ENCODE measurements around the gene PTPRT. TPM values are rescaled to one million over a fixed set of nuclear protein-coding genes. Genes with fewer than 3 reads are reported as not detected.
"Not testable (repeated sequence)": the region's sequence is repeated elsewhere in the genome, so short reads cannot be mapped to it uniquely, and the experiment has no call there.

The PTPRT gene
- total RNA-seq, 1 experiment from 2014 or later: not detected

DNA sequence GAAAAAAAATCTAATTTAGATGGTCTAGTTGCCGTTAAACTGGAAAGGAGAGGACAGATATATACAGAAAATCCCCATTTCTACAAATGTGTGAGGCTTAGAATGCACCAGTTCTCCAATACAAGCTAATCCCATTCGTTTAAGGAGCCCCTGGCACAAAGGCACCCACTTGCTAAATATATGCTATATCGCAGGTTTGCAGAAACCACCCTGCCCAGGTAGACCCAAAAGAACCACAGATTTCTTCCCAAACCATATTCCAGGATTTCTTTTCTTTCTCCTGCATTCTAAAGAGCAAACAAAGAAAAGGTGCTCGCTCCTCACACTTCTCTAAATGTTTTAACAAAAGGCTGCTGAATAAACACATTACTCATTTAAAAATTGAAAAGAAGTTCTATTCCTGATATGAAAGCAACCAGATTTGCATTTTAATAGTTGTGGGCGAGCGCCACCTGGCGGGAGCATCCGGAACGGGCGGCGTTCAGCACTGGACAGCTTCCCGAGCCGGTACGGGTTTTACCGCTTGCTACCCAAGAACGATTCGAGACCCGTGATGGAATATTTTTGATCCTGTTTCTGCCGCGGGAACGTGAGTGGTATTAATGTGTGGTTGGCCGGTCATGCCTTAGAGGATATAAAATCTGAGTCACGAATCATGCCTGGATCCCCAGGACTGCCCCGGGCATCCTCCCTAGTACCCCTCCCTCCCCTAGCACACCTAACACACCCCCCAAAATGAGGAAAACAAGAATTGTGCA, 2.1 kb downstream of the PTPRT start:
- peak; percentile 47 for DNase-seq (ENCODE audit: low spot score)

DNA sequence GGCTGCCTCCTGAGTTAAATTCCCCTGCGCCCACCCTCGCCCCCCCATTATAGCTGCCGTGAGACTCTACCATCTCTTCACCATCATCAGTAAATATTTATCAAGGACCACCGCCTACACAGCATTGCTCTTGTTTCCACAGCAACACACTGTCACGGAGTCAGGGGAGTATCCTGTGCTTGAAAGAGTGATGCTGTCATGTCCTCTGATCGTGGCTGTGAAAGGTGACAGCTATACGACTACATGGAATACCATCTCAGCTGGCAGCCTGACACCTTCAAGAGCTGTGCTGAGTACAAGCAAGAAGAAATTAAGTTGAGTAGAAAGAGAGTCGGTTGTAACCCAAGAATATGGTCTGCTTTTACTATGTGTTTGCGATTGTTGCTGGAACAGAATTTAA, 3.4 kb downstream of the PTPRT start:
- DNase-seq (ENCODE audit: low spot score): no peak

GRCh38 chr20:43185901-43186300, 3.8 kb downstream of the PTPRT start:
- no peak for DNase-seq (ENCODE audit: low spot score)

DNA sequence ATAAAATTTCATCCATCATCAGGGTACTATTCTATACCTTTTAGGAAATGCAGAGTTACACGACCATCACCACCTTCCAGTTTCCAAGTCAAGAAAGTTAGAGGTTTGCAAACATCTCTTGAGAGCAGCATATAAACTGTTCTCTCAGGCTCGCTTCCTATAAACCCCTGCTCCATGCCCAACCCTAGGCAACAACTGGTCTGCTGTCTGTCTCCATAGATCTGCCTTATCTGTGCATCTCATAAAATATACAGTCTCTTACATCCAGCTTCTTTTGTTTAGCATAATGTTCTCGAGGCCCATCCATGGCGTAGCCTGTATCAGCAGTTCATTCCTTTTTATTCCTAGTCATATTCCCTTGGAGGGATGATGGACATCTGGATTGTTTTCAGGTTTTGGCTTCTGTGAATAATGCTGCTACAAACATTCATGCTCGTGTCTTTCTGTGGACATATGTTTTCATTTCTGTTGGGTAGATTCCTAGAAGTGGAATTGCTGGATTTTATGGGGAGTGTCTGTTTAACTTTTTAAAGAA, 6.1 kb downstream of the PTPRT start:
- no peak for DNase-seq (ENCODE audit: low spot score)

- DNase-seq (ENCODE audit: low spot score): no peak
These were observed 11.6 kb downstream of the PTPRT start for GRCh38 chr20:43178080-43178479.

DNA sequence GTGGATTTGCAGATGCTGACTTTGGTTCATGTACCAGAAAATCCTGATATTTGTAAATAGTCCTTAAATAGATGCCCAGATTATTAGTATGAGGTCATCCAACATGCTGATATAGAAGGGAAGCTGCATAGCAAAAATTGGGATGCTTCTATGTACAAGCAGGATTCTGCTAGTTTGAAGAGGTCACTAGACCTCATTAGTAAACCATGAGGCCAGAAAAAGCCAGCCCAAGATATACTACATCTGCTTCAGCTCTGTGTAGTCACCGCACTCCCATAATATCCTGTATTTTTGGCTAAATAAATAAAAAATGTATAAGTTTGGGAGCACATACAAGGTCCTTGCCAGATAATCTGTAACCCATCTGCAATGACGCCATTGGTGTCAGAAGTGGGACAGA, 13.0 kb downstream of the PTPRT start:
- no peak for DNase-seq (ENCODE audit: low spot score)

- DNase-seq (ENCODE audit: low spot score): no peak
These were observed 17.8 kb downstream of the PTPRT start for GRCh38 chr20:43171930-43172329.

DNA sequence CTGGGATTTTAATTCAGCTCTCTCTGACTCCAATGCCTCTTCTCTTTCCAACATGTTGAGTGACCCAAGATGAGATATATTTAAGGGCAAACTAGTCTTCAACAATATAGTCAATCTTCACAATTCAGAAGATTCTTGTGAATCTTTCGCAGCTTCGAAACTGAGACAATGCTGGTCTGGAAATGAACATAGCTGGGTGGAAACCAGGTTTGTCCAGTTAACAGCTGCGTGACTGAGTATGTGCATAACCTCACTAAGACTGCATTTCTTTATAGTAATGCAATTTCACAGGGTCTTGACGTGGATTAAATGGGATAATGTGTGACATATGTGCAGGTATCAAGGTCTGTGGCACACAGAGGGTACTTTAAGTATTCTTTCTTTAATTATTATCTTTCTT, 18.9 kb downstream of the PTPRT start:
- DNase-seq (ENCODE audit: low spot score): no peak

GRCh38 chr20:43167615-43168014, 22.1 kb downstream of the PTPRT start:
- DNase-seq (ENCODE audit: low spot score): no peak

GRCh38 chr20:43167021-43167420, 22.7 kb downstream of the PTPRT start:
- no peak for DNase-seq (ENCODE audit: low spot score)

DNA sequence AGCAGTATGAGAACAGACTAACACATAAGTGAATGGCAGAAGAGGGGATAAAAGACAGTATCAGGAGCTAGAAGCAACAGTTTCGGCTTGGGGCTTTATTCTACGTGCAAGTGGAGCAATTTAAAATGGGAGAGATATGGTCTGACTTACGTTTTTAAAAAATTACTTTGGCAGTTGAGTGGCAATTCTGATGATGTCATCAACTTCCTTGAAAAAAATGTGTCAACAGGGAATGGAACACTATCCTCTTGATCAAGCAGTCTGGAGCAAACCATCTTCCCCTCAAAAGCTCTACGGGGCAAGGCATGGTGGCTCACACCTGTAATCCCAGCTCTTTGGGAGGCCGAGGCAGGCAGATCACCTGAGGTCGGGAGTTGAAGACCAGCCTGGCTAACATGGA, 24.1 kb downstream of the PTPRT start:
- DNase-seq (ENCODE audit: low spot score): no peak

DNA sequence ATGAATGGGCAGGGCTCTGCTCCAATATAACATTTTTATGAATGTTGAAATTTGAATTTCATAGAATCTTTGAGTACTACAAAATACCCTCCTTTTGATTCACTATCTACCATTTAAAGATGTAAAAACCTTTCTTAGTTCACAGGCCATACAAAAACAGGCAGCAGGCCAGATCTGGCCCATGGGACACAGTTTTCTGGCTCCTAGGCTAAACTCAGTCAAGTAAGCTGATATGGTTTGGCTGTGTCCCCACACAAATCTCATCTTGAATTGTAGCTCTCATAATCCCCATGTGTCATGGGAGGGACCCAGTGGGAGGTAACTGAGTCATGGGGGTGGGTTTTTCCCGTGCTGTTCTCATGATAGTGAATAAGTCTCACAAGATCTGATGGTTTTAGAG, 25.0 kb downstream of the PTPRT start:
- not testable (repeated sequence) for DNase-seq (ENCODE audit: low spot score)

GRCh38 chr20:43161716-43162115, 28.0 kb downstream of the PTPRT start:
- no peak for DNase-seq (ENCODE audit: low spot score)

DNA sequence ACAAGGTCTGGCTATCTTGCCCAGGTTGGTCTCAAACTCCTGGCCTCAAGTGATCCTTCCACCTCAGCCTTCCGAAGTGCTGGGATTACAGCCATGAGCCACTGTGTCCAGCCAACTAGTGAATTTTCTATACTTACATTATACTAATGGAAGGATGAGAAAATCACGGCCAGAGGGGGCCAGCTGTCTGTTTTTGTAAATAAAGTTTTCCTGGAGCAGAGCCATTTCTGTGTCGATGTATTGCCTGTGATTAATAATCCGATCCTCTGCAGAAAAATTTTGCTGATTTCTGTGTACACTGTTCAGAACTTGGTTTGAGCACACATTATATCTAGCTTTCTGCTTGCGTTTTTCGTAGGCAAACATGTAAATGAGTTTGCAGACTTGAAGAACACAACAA, 28.8 kb downstream of the PTPRT start:
- DNase-seq (ENCODE audit: low spot score): no peak

- no peak for DNase-seq (ENCODE audit: low spot score)
These were observed 29.7 kb downstream of the PTPRT start for GRCh38 chr20:43159994-43160393.

DNA sequence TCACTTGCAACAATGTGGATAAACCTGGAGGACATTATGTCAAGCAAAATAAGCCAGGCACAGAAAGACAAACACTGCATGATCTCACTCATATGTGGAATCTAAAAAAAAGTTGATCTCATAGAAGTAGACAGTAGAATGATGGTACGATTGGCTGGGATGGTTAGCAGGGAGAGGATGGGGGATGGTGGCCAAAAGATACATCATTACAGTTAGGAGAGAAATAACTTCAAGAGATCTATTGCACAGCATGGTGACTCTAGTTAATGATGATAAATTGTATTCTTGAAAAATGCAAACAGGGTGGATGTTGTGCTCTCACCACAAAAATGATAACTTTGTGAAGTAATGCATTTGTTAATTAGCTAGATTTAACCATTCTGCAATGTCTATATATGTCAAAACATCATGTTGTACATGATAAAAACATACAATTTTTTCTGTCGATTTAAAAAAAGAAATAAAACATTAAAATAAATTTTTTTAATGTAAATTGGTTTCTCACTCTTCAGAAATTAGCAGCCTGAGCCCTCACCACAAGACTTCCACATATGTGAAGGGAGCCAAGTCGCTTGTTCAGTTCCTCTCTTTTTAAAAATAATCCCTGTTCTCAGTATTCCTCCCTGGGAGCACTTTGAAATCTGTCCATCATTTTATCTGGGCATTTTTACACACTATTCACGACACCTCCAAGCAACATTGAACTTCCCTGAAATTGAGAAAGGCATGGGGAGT, 34.2 kb downstream of the PTPRT start:
- DNase-seq (ENCODE audit: low spot score): no peak

DNA sequence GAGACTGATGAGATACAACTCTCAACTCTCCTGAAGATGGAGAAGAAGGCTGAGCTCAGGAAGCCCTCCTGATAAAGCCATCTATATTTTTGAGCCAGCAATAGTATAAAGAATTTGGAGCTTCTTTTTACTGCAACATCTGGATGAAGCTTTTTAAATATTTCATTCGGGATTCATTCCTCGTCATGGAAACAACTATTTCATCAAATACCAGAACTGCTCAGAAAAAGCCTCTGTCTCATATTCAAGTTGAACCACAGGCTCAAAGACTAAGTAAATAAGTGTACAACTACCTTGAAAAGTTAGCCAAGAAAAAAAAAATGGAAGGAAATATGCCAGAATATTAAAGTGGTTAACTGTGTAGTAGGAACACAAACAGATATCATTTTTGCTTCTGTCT, 37.8 kb downstream of the PTPRT start:
- no peak for DNase-seq (ENCODE audit: low spot score)

DNA sequence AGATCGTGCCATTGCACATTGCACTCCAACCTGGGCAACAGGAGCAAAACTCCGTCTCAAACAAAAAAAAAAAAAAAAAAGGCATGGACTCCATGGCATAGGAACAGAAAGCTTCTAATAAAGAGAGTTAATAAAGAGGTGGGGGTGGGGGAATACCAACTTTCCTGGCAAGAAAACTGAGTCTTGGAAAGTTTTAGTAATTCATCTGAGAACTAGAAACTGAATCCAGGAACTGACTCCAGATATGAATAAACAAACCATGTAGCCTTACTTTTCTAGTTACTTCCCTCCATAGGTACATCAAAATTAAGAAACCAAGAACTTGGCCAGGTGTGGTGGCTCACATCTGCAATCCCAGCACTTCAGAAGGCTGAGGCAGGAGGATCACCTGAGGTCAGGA, 38.5 kb downstream of the PTPRT start:
- no peak for DNase-seq (ENCODE audit: low spot score)

DNA sequence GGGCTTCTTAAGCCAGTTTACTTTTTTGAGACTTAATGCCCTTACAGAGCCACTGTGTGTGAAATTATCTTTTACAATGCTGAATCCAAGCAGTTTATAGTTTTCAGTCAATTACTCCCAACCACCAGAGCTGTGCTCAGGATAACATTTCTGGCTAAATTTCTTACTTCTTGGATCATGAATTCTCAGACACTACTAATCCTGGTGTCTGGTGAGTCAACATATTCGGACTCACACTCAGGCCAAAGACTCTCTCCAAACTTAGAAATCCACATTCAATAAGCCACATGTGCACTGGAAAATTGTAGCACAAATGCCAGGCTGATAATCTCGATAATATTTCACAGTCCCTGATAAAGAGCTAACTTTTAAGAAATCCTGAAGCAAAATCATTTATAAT, 49.0 kb downstream of the PTPRT start:
- DNase-seq (ENCODE audit: low spot score): no peak

GRCh38 chr20:43138061-43138770, 51.5 kb downstream of the PTPRT start:
- no peak for DNase-seq (ENCODE audit: low spot score)

DNA sequence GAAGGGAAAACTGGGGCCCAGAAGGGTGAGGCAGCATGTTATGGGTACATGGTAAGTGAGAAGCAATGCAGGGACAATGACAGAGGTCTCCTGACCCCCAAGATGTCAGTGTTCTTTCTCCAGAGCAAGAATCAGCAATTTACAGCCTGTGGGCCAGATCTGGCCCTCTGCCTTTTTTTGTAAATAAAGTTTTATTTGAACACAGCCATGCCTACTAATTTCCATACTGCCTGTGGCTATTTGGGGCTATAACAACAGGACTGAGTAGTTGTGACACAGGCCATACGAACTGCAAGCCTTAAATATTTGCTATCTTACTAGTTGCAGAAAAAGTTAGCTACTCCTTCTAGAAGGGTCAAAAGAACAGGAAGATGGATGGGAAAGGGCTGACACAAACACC, 52.5 kb downstream of the PTPRT start:
- no peak for DNase-seq (ENCODE audit: low spot score)

GRCh38 chr20:43124241-43124640, 65.5 kb downstream of the PTPRT start:
- DNase-seq (ENCODE audit: low spot score): no peak

- DNase-seq (ENCODE audit: low spot score): no peak
These were observed 66.5 kb downstream of the PTPRT start for GRCh38 chr20:43123180-43123579.
